ENCODE data around the gene SLC39A6.

SLC39A6 gene

GRCh38 chr18:36167692-36168218, 38.6 kb upstream of the SLC39A6 start:
- no peak overlapping the region for H3K4me3 ChIP-seq (ENCODE audit: low read depth, low read length)
- no peak for TF ChIP-seq CTCF (IDR thresholded peaks at IDR 0.05; ENCODE audit: low read depth, low read length)

DNA sequence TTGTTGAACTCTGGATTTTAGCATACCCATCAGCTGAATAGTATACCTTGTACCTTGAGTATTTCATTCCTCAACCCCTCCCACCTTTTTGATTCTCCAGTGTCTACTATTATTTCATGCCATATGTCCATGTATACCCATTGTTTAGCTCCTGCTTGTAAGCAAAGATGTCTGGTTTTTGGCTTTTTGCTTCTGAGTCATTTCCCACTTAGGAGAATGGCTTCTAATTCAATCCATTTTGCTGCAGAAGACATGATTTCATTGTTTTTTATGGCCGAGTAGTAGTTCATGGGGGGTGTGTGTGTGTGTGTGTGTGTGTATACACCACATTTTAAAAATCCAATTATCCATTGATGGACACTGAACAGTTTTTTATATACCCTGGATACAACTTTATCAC, 33.8 kb upstream of the SLC39A6 start:
- no peak for TF ChIP-seq CTCF (IDR thresholded peaks at IDR 0.05; ENCODE audit: low read depth, low read length)

DNA sequence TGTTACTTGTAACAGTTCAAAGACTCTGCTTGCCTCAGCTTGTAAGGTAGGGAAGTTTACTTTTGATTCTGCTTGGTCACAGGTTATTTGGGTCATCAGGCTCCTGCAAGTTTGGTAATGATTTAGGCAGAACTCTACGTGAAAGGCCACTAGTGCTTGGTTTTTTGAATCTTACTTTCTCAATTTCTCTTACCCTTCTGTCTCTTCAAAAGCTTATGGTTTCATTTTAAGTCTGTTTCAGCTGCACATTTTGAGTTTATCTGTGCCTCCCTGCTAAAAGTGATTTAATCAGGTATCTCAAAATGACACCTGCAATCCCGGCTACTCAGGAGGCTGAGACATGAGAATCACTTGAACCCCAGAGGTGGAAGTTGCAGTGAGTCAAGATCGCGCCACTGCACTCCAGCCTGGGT, 31.8 kb upstream of the SLC39A6 start:
- H3K4me3 ChIP-seq (ENCODE audit: low read depth, low read length), result no peak overlapping the region
- no peak for TF ChIP-seq CTCF (IDR thresholded peaks at IDR 0.05; ENCODE audit: low read depth, low read length)

More for the DNA sequence above, 33.8 kb upstream of the SLC39A6 start:
- H3K4me3 ChIP-seq (ENCODE audit: low read depth, low read length), result no peak overlapping the region

GRCh38 chr18:36158266-36158867, 29.2 kb upstream of the SLC39A6 start:
- no peak for TF ChIP-seq CTCF (IDR thresholded peaks at IDR 0.05; ENCODE audit: low read depth, low read length)

GRCh38 chr18:36157441-36157840, 28.3 kb upstream of the SLC39A6 start:
- H3K4me3 ChIP-seq (ENCODE audit: low read depth, low read length), result no peak overlapping the region
- TF ChIP-seq CTCF (IDR thresholded peaks at IDR 0.05; ENCODE audit: low read depth, low read length), result no peak

More at GRCh38 chr18:36158266-36158867, 29.2 kb upstream of the SLC39A6 start:
- peak overlapping the region; percentile 5; the same call in 1 of the 2 replicates for H3K4me3 ChIP-seq (ENCODE audit: low read depth, low read length)

- no peak overlapping the region for H3K4me3 ChIP-seq (ENCODE audit: low read depth, low read length)
- no peak for TF ChIP-seq CTCF (IDR thresholded peaks at IDR 0.05; ENCODE audit: low read depth, low read length)
Measured at GRCh38 chr18:36155851-36156757, 27.0 kb upstream of the SLC39A6 start.

- no peak overlapping the region for H3K4me3 ChIP-seq (ENCODE audit: low read depth, low read length)
- no peak for TF ChIP-seq CTCF (IDR thresholded peaks at IDR 0.05; ENCODE audit: low read depth, low read length)
Measured at GRCh38 chr18:36153771-36154170, 24.6 kb upstream of the SLC39A6 start.
